ENCODE measurements around the gene SPATA31C2. TPM values are rescaled to one million over a fixed set of nuclear protein-coding genes. Genes with fewer than 3 reads are reported as not detected.
"Not testable (repeated sequence)": the region's sequence is repeated elsewhere in the genome, so short reads cannot be mapped to it uniquely, and the experiment has no call there.

The SPATA31C2 gene
- total RNA-seq (not detected), polyA plus RNA-seq (not detected)
- long read RNA-seq, donor 1: 0 reads
- long read RNA-seq, donor 2: 0 reads
- long read RNA-seq, donor 3: 0 reads
- long read RNA-seq, donor 4: 0 reads
- long read RNA-seq, donor 5: 0 reads
- long read RNA-seq, donor 6: 0 reads
- long read RNA-seq, donor 7: 0 reads
- long read RNA-seq, donor 8: 0 reads
- long read RNA-seq, donor 9: 0 reads
- long read RNA-seq, donor 10: 0 reads

- intact Hi-C loops (cut with DNase I; ENCODE audit: low total_unique reads); H3K4me1 ChIP-seq; H3K27me3 ChIP-seq; H3K27ac ChIP-seq; H3K36me3 ChIP-seq; DNase-seq; H3K4me3 ChIP-seq; H3K9me3 ChIP-seq: not testable (repeated sequence)
- WGBS, 5 donors: 39 to 80% (median 56%) methylated on average over 1 of the region's 8 CpGs; no CpG with 5 or more reads in 2 of the 5 donors
These were observed at the start of gene SPATA31C2 for GRCh38 chr9:88138375-88138774. Gene SPATA31C2 (minus strand): TSS chr9:88138475. CDS start chr9:88138446, 29 bp downstream.

GRCh38 chr9:88187631-88188030, 49.4 kb upstream of the SPATA31C2 start:
- Histone ChIP-seq H3K9me3 (no peaks in the 10 kb centered on the region), H3K27me3 (no peaks in the 10 kb centered on the region), H3K27ac (no peak overlapping the region), H3K36me3 (no peaks in the 10 kb centered on the region), H3K4me1 (peaks cover 0 to 15% (median 2%) of the 10 kb centered on the region in 4 donors), H3K4me3 (no peak overlapping the region)
- intact Hi-C loops (cut with DNase I; ENCODE audit: low total_unique reads): no loop called here
- no peak for DNase-seq
- 36 to 65% (median 60%) methylated on average over 2 of the region's 2 CpGs for WGBS, 5 donors
- TF ChIP-seq POLR2AphosphoS5 (IDR thresholded peaks at IDR 0.05) (no peak), EP300 (IDR thresholded peaks at IDR 0.05) (no peak), POLR2A (IDR thresholded peaks at IDR 0.05) (no peak)

- Histone ChIP-seq H3K27me3 (no peaks in the 10 kb centered on the region), H3K9me3 (no peaks in the 10 kb centered on the region), H3K4me3 (no peak overlapping the region), H3K27ac (no peak overlapping the region), H3K36me3 (no peaks in the 10 kb centered on the region), H3K4me1 (peaks cover 0 to 15% (median 2%) of the 10 kb centered on the region in 4 donors)
- WGBS, 5 donors: 84 to 92% (median 90%) methylated on average over 3 of the region's 3 CpGs
- DNase-seq: no peak
- intact Hi-C loops (cut with DNase I; ENCODE audit: low total_unique reads): no loop called here
- TF ChIP-seq POLR2A (IDR thresholded peaks at IDR 0.05) (no peak), EP300 (IDR thresholded peaks at IDR 0.05) (no peak), CTCF (IDR thresholded peaks at IDR 0.05) (no peak), POLR2AphosphoS5 (IDR thresholded peaks at IDR 0.05) (no peak)
These were observed 48.3 kb upstream of the SPATA31C2 start for GRCh38 chr9:88186495-88187110.

GRCh38 chr9:88184976-88185375, 46.7 kb upstream of the SPATA31C2 start:
- H3K4me3 ChIP-seq: no peak overlapping the region
- no peak for DNase-seq
- intact Hi-C loops (cut with DNase I; ENCODE audit: low total_unique reads): no loop called here
- no peak for TF ChIP-seq EP300 (IDR thresholded peaks at IDR 0.05)
- no peak for TF ChIP-seq POLR2AphosphoS5 (IDR thresholded peaks at IDR 0.05)
- TF ChIP-seq POLR2A (IDR thresholded peaks at IDR 0.05): no peak
- no peak for TF ChIP-seq CTCF (IDR thresholded peaks at IDR 0.05)
- H3K4me1 ChIP-seq: peaks cover 0 to 15% (median 2%) of the 10 kb centered on the region in 4 donors
- no peaks in the 10 kb centered on the region for H3K36me3 ChIP-seq
- 49 to 77% (median 57%) methylated on average over 2 of the region's 2 CpGs for WGBS, 5 donors
- H3K9me3 ChIP-seq: no peaks in the 10 kb centered on the region
- no peaks in the 10 kb centered on the region for H3K27me3 ChIP-seq
- H3K27ac ChIP-seq: no peak overlapping the region

- Histone ChIP-seq H3K4me3 (no peak overlapping the region), H3K36me3 (no peaks in the 10 kb centered on the region), H3K9me3 (no peaks in the 10 kb centered on the region), H3K27me3 (peaks cover 0 to under 1% (median 0%) of the 10 kb centered on the region in 3 donors), H3K4me1 (peaks cover 0 to 18% (median 2%) of the 10 kb centered on the region in 4 donors), H3K27ac (no peak overlapping the region)
- TF ChIP-seq POLR2AphosphoS5 (IDR thresholded peaks at IDR 0.05) (no peak), POLR2A (IDR thresholded peaks at IDR 0.05) (no peak), CTCF (IDR thresholded peaks at IDR 0.05) (no peak), EP300 (IDR thresholded peaks at IDR 0.05) (no peak)
- whole genome bisulfite sequencing, 5 donors: 49 to 68% (median 67%) methylated on average over 5 of the region's 5 CpGs
- intact Hi-C loops (cut with DNase I; ENCODE audit: low total_unique reads): no loop called here
- peak in 1 of 2 donors; percentile 17 for DNase-seq
These were observed 45.7 kb upstream of the SPATA31C2 start for GRCh38 chr9:88183798-88184495.
